Stimulated activated CD8-positive, alpha-beta memory T cell treated with anti-CD3 and anti-CD28 coated beads, Interleukin-4, amount 100 ng/mL, for 4 hours (primary cell): Measurements from ENCODE around the gene LCN12.

Experiments used
- DNase-seq, 2 donors: peaks; one replicate each; pipeline ENCODE4 v3.0.0-alpha.2; 2020; ENCODE audit warnings: low read depth in 2 of 2, low spot score in 1 of 2

Gene LCN12

DNA sequence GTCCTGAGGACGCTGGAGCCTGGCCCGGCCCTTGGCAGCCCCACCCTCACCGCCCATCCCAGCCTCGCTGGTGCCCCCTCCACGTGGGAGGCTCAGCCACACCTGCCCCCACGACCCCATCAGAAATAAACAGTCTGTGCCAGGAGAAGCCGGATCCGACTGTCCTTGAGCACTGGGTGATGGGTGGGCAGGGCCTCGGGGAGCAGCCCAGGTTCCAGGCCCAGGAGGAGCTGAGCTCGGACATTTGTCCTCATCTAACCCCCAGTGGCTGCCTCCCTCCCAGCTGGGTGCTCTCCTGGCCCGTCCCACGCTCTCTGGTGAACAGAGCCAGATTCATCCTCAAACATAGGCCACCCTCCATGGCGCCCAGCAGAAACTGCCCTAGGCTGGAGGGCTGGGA is 20.7 kb downstream of the LCN12 start:
- DNase-seq, result no peak

DNA sequence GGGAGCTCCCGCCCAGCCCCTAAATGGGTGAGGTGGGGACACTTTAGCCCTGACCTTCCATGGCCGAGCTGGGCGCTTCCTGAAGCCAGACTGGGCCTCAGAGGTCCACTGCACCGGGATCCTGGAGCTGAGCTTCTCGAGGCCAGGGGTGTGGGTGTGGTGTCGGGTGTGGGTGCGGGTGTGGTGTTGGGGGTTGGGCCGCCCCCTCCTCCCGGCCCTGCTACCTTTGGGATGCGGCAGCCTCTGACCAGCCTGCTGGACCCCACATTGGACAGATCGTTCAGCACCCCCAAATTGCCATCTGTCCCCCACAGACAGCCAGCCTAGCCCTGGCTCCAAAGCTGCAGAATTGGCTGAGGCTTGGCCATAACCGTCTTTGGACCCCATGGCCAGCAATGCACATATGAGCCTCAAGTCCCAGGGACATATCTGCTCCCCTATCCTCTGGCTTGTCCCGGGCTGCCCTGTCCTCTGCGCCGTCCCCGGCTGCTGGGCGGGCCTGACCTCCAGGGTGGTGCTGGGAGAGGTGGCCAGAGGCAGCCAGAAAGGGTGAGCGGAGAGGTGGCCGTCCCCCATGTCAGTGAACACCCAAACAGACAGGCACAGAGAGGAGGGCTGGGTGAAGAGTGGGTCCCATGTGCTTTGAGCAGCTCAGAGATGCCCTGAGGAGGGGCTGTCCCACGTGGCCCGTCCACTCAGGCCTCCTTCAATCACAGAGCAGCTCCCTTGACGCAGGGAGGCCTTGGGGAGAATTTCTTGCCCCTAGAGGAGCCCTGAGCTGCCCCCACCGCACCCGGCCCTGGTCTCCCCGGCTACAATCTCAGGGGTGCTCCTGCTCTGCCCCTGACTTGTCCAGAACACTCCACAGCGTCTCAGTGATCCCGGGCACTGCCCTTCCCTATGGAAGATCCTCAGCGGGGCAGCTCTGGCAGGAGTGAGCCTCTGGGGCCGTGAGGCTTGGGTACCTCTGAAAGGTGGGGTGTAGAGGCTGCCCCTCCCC is 21.8 kb downstream of the LCN12 start:
- no peak for DNase-seq

DNA sequence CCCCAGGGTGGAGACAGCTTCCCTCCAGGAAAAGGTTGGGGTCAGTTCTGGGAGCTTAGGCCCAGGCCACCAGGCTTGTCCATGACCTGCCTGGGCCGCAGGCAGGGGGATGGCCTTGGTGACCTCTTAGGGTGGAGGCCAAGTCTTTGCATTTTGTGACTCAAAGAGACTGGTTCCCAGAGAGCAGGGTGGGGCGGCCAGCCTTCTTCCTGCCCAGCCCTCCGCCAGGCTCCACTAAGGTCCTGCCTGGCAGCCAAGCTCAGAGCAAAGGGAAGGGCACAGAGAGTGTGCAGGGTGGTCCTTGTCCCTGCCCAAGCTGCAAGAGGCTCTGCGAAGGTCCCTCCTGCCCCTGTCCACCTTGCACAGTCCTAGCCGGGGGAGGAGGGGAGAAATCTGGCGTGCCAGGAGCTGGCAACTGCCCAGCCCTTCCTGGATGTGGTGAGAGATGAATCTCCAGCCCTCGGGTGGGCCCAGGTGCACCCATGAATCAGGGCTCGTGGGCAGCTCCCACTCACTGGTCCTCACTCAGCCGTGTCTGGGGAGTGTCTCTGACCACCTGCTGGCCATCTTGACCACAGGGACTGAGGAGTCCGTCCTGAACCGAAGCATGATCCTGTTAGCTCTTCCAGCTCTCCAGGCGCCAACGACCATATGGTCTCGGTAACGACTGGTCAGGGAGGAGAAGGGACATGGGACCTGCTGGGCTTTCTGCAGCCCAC is 22.9 kb downstream of the LCN12 start:
- no peak for DNase-seq

DNA sequence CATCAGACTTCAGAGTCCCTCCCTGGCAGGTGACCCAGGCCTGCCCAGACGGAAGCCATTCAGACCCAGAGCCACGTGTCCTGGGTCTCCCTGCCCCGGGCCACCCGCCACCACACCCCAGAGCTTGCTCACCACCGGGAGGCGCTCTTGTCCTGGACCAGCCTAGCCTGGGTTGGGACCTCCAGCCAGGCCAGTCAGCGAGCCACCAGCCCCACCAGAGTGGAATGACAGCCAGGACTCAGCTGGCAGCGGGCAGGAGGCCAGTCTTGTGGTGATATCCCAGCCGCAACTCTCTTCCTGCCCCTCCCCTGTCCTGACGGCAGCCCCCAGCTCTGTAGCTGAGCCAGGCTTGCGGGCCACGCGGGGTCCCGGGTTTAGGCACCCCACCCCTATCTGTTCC is 23.6 kb downstream of the LCN12 start:
- DNase-seq, result no peak

DNA sequence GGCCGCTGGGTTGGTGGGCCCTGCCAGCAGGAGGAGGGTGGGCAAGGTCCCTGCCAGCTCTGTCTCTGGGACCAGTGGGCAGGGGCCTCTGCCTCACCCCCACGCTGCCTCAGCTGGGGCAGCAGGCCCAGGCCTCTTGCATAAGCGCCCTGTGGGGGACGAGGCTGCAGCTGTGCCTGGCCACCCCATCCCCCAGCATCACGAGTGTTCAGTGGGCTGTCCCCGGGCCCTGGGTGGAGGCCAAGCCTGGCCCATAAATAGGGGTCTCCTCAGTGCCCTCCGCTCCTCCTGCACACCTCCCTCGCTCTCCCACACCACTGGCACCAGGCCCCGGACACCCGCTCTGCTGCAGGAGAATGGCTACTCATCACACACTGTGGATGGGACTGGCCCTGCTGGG is 25.1 kb downstream of the LCN12 start, which contains the start of gene PTGDS:
Gene PTGDS, plus strand, starts transcription at position 282 of the 400 bp plus-strand sequence. Its CDS starts 75 bp downstream, at position 357.
- DNase-seq, result no peak

DNA sequence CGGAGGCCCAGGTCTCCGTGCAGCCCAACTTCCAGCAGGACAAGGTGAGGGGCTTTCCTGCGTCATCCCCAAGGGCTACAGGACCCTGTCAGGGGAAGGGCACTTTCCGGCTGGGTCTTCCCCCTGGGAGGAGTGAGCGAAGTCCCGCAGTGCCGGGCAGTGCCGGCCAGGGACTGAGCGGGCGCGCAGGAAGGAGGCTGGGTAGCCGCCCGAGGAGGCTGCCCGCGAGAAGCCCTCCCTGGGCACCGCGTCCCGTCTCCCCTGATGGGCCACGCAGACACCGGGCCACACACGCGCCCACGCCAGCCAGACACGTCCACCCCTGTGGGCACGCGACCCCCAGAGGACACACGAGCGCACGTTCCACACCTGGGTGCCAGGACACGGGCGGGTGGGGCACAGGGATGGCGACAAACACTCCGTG is 25.6 kb downstream of the LCN12 start:
- DNase-seq, result no peak

DNA sequence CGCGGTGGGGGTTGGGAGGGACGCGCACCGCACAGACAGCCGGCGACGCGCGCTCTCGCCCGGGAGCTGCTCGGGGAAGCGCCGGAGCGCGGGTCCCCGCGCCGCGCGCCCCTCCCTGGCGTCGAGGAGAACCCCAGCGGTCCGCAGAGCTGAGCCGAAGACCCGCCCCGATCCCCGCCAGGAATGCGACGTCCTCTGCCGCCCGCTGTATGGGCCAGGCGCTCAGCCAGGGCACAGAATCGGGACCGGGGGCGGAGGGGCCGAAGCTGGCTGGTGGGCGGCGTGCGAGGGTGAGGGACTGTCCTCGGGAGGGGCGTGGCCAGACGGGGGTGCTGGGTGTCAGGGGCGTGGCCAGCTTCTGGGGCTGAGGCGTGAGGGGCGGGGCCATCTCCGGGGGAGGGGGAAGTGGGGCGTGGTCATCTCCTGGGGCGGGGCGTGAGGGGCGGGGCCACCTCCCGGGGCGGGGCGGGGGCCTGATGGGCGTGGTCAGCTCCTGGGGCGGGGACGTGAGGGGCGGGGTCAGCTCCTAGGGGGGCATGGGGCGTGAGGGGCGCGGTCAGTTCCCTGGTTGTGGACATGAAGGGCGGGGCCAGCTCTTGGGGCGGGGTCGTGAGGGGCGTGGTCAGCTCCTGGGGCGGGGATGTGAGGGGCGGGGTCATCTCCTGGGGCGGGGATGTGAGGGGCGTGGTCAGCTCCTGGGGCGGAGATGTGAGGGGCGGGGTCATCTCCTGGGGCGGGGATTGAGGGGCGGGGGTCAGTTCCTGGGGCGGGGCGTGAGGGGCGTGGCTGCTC is 26.2 kb downstream of the LCN12 start:
- DNase-seq, result peak; percentile 41 to 48

DNA sequence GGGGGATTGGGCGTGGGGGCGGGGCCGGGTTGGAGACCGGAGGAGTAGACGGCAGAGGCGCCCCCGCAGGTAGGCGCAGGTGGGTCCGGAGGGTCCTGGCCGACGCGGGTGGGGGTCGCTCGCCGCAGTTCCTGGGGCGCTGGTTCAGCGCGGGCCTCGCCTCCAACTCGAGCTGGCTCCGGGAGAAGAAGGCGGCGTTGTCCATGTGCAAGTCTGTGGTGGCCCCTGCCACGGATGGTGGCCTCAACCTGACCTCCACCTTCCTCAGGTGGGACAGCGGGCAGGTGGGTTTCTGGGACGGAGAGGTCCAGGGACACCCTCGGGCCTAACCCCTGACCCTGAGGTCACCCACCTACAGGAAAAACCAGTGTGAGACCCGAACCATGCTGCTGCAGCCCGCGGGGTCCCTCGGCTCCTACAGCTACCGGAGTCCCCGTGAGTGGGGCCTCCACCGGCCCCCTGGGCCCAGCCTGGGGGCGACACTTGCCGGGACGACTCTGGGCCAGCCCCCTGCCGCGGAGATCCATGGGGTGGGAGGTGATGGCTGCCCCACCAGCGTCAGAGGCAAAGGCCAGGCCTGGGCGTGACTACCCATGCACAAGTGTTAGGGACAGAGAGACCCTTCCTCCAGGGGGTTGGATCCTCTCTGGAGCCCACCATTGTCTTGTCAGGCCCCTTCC is 26.9 kb downstream of the LCN12 start:
- no peak for DNase-seq

DNA sequence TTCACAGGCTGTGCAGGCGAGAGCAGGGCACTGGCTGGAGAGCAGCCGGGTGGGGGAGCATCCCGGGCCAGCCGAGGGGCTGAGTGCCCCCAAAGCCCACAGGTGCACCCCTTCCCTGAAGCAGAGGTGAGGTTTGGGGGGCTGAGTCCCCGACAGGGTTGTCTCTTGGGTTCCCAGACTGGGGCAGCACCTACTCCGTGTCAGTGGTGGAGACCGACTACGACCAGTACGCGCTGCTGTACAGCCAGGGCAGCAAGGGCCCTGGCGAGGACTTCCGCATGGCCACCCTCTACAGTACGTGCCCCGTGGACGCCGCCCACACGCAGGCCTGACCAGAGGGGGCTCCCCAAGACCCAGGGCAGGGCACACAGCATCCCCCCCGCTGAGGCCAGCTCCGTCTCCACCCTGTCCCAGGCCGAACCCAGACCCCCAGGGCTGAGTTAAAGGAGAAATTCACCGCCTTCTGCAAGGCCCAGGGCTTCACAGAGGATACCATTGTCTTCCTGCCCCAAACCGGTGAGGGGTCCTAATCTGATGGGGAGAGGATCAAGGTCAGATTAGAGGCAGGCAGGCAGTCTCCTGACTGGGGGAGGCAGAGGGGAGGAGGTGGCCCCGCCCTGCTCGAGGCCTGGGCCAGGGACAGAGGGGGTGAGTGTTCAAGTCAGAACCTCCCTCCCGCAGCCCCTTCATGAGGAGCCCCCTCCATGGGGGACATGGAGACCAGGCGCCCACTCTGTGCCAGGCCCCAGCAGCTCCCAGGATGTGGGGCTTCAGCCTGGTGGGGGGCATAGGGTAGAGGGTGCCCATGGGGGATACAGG is 27.9 kb downstream of the LCN12 start:
- no peak for DNase-seq

DNA sequence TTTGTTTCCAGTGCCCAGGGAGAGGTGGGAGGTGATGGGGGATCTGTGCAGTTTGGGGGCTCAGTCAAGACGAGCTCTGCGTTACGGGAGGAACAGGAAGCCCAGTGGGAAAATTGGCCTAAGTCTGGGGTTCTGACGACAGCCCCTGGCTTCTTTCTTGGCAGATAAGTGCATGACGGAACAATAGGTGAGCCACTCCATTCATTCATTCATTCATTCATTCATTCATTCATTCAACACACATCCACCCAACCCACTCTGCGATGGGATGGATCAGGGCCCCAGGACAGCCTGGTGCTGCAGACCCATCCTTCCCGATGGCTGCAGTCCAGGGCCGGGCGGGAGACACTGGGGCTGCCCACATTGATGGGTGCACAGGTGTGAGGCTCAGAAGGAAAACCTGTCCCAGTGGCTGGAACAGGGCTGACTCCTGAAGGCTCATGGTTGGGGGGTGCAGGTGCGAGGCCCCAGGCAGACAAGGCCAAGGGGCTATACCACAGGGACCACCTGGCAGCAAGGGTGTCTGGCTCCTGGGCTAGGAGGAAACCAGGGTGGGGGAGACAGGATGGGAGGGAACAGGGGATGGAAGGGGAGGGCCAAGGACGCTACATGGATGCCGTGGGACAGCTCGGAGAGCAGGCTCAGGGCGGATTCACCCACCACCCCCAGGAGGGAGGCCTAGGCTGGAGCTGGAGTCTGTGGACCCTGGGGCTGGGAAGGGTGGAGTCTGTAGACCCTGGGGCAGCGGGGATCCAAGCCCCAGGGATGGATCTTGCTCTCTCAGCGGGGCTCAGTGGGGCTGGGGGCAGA is 28.8 kb downstream of the LCN12 start:
- DNase-seq, result no peak

DNA sequence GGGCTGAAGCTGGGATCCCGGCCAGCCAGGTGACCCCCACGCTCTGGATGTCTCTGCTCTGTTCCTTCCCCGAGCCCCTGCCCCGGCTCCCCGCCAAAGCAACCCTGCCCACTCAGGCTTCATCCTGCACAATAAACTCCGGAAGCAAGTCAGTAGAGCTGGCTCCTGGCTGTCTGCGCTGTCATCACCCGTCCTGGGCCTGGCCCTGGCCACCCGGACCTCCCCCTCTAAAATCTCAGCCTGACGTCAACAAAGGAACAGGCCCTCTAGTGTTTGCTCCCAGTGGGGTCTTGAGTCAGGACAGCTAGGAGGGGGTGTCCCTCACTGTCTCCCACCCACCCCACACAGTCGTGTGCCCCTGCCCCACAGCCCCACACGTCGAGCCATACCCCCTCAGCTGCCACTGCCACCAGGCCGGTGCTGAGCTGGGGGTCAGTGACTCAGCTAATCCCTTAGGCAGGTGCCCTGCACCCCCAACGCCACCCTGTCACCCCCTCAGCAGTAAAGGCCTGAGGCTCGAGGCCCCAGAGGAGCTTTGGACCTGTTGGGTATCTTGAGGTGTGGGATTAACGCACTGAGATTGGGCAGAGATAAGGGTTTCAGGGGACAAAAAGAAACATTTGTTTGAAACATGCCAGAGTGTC is 29.6 kb downstream of the LCN12 start:
- DNase-seq, result no peak

DNA sequence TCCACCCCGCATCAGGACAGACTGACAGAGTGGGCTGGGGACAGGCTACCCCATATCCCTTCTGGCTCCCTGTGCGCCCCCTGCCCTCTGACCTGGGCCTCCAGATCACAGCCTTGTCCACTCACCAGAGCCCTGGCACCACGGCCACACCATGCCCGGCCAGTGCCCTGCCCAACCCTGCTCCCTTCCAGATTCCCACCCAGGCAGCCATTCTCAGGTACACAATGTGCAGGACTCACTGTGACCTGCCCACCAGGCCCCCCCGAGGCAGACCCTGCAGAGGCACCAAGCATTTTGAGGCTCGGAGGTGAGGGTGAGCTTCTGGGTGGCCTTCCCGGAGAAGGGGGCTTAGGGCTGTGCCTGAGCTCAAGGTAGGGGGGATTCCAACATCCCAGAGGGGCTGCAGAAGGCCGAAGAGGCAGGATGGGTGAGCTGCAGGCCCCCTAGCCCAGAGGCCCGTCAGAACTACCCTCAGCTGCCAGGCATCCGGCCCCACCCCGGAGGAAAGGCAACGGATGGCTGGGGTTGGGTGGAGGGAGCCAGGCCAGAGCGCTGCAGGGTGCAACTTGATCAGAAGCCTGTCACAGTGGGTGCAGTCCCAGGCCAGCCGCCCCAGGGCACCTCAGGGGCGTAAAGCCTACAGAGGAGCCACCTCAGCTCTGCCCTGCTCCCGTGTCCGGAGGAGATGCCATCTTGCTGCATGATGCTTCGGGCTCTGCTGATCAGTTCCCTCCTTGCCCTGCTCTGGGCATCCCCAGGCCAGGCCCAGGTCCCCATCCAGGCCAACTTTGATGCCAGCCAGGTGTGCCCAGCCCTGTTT is 30.4 kb downstream of the LCN12 start, which contains the start of gene LCNL1:
Gene LCNL1, plus strand, starts transcription at position 762 of the 820 bp plus-strand sequence. CDS start 594 bp downstream, outside the sequence.
- DNase-seq, result no peak

DNA sequence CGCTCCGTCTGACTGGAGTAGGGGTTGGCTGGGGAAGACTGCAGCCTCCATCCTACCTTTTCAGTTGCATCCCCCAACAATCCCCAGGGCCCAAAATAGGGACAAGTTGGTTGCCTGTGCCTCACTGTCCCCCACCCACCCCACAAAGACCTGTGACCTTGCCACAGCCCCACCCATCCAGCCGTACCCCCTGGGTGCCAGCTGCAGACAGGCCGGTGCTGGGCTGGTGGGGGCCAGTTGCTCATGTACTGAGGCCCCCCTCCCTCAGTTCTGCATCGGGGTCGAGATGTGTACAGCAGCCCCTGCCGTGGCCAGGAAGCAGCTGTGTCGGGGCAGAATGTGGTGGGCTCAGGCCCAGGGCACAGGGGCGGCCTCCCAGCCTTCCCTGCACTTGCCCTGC is 31.1 kb downstream of the LCN12 start:
- no peak for DNase-seq

DNA sequence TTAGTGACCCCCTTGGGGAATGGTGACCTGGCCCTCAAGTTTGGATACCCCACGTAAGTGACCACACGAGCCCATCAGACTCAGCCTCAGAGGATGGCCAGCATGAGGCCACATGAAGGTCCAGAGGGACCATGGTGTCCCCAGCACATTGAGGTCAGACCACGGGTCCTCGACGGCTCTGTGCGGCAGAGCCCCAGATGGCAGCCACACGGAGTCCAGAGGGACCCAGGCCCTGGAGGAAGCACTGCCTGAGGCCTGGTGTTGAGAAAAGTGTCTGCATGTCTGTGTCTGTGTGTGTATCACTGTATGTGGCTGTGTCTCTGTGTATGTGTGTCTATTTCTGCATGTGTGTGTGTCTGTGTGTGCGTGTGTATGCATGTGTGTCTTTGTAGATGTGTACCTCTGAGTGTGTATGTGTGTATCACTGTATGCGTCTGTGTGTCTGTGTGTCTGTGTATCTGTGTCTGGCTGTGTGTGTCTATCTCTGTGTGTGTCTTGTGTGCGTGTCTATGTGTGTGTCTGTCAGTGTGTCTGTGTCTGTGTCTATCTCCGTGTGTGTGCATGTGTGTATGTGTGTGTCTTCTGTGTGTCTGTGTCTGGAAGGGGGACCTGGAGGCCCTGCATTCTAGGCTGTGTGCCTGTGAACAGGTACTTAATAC is 31.7 kb downstream of the LCN12 start:
- no peak for DNase-seq

DNA sequence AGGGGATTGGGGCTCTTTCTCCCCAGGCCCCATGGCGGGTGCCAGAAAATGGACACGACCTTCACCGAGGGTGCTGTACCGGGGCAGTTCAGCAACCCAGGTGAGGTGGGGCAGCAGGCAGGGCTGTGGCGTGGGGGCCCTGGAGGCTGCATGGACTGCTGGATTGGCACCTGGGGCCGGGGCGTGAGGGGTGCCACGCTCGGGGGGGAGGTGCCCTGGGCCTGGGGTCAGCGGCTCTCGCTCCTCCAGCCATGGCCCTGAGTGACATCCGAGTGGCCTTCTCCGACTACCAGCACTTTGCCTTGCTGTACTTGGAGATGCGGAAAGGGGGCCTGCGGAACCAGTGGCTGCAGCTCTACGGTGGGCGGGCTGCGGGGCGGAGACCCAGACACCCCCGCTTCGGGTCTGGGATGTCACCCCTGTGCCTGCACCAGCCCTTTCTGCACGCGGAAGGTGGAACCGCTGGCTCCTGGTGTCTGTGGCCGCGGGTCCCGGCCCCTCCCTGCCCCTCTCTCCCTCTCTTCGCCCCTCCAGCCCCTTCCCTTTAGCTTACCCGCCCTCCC is 32.5 kb downstream of the LCN12 start:
- no peak for DNase-seq

DNA sequence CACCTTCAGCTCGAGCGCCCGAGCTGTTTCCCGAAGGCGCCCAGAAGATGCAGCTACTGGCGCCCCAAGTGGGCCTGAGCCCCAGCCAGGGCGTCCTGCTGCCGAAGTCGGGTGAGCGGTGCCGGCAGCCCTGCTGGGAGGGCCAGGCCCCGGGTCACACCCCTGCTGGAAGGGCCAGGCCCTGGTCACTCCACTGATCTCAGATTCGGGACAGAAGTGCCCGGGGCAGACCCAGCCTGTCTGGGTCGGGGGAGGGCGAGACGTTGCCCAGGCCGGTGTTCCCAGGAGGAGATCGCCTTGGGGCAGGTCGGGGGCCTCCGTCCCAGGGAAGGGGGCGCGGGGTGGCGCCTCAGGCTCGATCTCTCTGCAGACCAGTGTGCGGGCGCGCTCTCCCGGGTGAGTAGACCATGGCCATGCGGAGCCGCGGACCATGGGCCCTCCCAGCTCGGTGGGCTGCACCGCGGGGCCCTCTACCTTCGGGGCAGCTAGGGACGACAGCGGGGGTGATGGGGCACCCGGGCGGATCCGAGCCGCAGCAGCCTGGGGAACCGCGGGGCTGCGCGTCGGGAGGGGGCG is 33.0 kb downstream of the LCN12 start:
- DNase-seq, result no peak
